HL-60 (cell line): ENCODE data around the gene ARF1.

Source experiments
- DNase-seq, 2 experiments: peaks; one replicate each; pipeline ENCODE4 v3.0.0-alpha.2; 2010 to 2020; ENCODE audit warnings: low read depth in 1 of 2, low spot score in 1 of 2
- H3K27ac ChIP-seq: fragments of 250-450 bp; sonication (Bioruptor Pico); replicated peaks from 2 replicates; pipeline ENCODE4 v1.5.1; 2020; ENCODE audit warnings: mild to moderate bottlenecking, moderate library complexity
- H3K27me3 ChIP-seq: fragments of 250-450 bp; sonication (Bioruptor Pico); 2 replicates; pipeline ENCODE4 v1.5.1; 2021; ENCODE audit warnings: mild to moderate bottlenecking, moderate library complexity; ENCODE audit not compliant: insufficient read depth, poor library complexity, severe bottlenecking
- H3K4me3 ChIP-seq: replicated peaks from 2 replicates; pipeline ENCODE4 v1.5.1; 2011; ENCODE audit warnings: mild to moderate bottlenecking, control low read depth, low read length; ENCODE audit not compliant: insufficient read depth
- GABPA ChIP-seq: IDR thresholded peaks from 2 replicates; pipeline ENCODE4 v1.6.1; 2012; ENCODE audit warnings: low read depth
- POLR2AphosphoS5 ChIP-seq: IDR thresholded peaks from 2 replicates; pipeline ENCODE4 v1.6.1; 2012; ENCODE audit warnings: low read depth
- REST ChIP-seq: IDR thresholded peaks from 2 replicates; pipeline ENCODE4 v1.6.1; 2012; ENCODE audit warnings: low read depth; ENCODE audit not compliant: insufficient replicate concordance
- SPI1 ChIP-seq: IDR thresholded peaks from 2 replicates; pipeline ENCODE4 v1.6.1; 2012; ENCODE audit warnings: low read depth, mild to moderate bottlenecking, borderline replicate concordance
- TF ChIP-seq, protein P1 (sequence below): IDR thresholded peaks from one replicate; pipeline ENCODE4 v1.5.1; 2011; ENCODE audit warnings: low read length, control low read depth, inconsistent platforms; ENCODE audit not compliant: insufficient read depth

ARF1 gene

DNA sequence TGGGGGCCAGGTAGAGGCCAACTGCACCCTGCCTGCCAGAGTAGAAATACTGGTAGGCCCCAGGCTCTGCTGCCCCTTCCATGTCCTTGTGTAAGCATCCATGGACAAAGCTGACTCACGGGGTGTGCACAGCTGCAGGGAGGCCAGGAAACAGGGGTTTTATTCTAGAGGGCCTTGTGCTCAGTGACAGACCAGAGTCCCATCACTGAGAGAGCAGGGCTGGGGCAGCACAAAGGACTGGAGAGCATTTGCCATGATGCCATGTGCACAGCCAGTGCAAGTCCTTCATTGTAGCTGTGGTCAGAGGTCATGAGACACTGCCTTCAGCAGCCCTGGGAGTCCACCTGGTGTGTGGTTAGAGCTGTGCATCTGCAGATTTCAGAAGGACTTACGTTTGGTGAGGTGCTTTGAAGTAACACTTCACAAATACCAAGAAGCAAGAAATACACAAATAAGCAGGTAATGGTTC is 8.1 kb downstream of the ARF1 start:
- Histone ChIP-seq H3K4me3 (no peak overlapping the region), H3K27ac (no peak overlapping the region), H3K27me3 (no peaks in the 10 kb centered on the region)
- TF ChIP-seq POLR2AphosphoS5 (no peak), GABPA (no peak), SPI1 (no peak), REST (no peak)
- TF ChIP-seq, protein P1, sequence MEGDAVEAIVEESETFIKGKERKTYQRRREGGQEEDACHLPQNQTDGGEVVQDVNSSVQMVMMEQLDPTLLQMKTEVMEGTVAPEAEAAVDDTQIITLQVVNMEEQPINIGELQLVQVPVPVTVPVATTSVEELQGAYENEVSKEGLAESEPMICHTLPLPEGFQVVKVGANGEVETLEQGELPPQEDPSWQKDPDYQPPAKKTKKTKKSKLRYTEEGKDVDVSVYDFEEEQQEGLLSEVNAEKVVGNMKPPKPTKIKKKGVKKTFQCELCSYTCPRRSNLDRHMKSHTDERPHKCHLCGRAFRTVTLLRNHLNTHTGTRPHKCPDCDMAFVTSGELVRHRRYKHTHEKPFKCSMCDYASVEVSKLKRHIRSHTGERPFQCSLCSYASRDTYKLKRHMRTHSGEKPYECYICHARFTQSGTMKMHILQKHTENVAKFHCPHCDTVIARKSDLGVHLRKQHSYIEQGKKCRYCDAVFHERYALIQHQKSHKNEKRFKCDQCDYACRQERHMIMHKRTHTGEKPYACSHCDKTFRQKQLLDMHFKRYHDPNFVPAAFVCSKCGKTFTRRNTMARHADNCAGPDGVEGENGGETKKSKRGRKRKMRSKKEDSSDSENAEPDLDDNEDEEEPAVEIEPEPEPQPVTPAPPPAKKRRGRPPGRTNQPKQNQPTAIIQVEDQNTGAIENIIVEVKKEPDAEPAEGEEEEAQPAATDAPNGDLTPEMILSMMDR, result no peak
- no peak for DNase-seq

DNA sequence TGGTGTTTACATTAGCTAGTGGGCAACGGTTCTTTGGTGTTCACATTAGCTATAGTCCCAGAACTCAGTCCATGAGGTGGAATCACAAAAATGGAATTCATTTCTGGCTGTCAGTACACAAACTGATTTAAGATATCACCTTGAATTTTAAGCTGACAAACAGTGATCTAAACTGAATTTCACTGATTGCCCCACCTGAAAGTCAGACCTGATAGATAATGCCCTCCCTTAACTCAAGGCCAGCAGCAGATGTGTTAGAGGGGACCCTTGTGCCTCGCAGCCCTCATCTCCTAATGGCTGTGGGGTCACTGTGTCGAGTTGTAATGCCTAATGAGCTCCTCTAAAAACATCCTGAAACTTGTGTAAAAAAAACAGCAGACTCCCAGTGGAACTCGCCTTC is 8.6 kb downstream of the ARF1 start:
- no peak overlapping the region for H3K27ac ChIP-seq

GRCh38 chr1:228092342-228093049 is 10.0 kb downstream of the ARF1 start:
- no peak overlapping the region for H3K4me3 ChIP-seq
- DNase-seq, result no peak
- H3K27me3 ChIP-seq, result no peaks in the 10 kb centered on the region
- TF ChIP-seq, protein P1, result no peak
- TF ChIP-seq REST (no peak), SPI1 (no peak), POLR2AphosphoS5 (no peak)
- H3K27ac ChIP-seq, result no peak overlapping the region

More for the DNA sequence above, 8.6 kb downstream of the ARF1 start:
- H3K27me3 ChIP-seq, result no peaks in the 10 kb centered on the region
- H3K4me3 ChIP-seq, result no peak overlapping the region
- TF ChIP-seq SPI1, result no peak
- TF ChIP-seq, protein P1, result no peak
- TF ChIP-seq POLR2AphosphoS5, result no peak
- no peak for TF ChIP-seq REST
- no peak for TF ChIP-seq GABPA
- no peak for DNase-seq
